GM18520 (cell line): ENCODE data around the gene PCBP3.
"Not testable (repeated sequence)": the region's sequence is repeated elsewhere in the genome, so short reads cannot be mapped to it uniquely, and the experiment has no call there.

Source experiments
- ATAC-seq: cut with Tn5 transposase; IDR thresholded peaks from one replicate; pipeline ENCODE4 v1.9.1; 2021; ENCODE audit not compliant: unreplicated experiment

Gene PCBP3

DNA sequence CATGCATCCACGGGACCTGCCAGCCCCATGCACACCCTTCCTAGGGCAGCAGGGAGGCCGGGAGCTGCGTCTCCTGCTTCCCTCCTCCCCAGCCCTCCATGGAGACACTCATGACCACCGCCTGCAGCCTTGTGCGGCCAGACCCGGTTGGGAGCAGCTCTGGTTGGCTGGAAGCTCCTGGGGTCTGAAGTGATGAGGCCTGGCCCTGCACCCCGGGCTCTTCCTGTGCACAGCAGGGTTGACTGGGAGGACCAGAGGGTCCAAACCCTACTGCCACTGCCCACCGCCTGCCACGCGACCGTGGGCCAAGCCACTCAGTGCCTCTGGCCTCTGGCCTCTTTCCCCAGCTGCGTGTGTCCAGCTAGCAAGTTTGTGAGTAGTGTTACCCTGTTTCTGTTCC, 226.9 kb downstream of the PCBP3 start:
- no peak for ATAC-seq

- ATAC-seq, result no peak
These were observed 227.5 kb downstream of the PCBP3 start for GRCh38 chr21:45870851-45871615.

DNA sequence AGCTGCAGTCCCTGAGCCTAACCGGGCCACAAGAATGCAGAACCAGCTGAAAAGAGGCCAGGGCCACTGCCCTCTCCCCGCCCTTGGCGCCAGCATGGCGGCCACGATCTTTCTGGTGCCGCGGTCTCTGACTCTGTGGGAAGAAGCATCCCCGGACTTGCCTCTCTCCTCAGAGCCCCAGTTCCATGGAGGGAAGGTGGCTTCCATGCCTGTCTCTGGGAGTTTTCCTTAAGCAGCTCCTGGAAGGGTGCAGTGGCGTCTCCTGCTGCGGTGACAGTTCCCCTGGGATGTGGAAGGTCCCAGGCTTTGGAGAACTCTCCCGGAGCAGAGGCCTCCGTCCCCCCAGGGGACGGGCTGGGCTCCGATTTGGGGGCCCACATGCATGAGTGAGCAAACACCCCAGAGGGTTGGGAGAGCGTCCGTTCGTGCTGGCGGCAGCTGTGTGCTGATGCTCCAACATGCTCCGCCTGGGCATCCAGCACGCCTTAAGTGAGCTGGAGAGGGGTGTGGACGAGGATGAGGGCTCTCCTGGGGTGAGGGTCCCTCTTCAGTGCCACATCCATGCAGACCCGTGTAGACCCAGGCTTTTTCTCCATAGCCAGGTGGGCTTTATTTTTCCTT, 228.2 kb downstream of the PCBP3 start:
- ATAC-seq, result no peak

- ATAC-seq, result no peak
These were observed 228.9 kb downstream of the PCBP3 start for GRCh38 chr21:45872471-45872870.

GRCh38 chr21:45872902-45873301, 229.4 kb downstream of the PCBP3 start:
- no peak for ATAC-seq

DNA sequence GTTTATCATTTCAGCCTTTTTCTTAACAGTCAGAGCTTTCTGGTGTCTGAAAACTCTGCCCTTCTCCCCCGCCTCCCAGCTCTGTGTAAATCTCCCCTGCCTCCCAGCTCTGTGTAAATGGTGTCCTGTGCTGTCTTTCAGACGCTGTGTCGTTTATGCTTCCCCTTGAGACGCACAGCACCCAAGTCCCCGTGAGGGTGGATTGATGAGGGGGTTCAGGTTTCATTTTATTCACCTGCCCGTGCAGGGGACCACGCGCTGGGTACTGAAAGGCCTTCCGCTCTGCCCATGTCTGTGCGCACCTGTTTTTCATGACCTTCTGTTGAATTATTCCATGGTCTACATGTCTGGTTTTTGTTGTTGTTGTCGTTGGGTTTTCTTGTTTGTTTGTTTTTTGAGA, 229.9 kb downstream of the PCBP3 start:
- no peak for ATAC-seq

DNA sequence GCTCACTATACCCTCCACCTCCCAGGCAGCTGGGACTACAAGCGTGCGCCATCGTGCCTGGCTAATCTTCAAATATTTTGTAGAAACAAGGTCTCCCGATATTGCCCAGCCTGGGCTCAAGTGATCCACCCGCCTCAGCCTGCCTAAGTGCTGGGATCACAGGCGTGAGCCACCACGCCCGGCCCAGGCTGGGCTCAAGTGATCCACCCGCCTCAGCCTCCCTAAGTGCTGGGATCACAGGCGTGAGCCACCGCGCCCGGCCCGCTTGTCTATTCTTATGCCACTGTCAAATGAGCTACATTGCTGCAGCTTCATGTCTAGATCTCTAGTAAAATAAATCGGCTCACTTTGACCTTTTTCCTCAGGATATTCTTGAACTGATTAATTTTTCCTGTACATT, 230.3 kb downstream of the PCBP3 start:
- ATAC-seq, result no peak

- no peak for ATAC-seq
These were observed 231.3 kb downstream of the PCBP3 start for GRCh38 chr21:45874716-45875415.

- ATAC-seq, result no peak
These were observed 231.9 kb downstream of the PCBP3 start for GRCh38 chr21:45875416-45875760.

GRCh38 chr21:45875881-45876280, 232.4 kb downstream of the PCBP3 start:
- no peak for ATAC-seq

- no peak for ATAC-seq
These were observed 233.1 kb downstream of the PCBP3 start for GRCh38 chr21:45876381-45877170.

DNA sequence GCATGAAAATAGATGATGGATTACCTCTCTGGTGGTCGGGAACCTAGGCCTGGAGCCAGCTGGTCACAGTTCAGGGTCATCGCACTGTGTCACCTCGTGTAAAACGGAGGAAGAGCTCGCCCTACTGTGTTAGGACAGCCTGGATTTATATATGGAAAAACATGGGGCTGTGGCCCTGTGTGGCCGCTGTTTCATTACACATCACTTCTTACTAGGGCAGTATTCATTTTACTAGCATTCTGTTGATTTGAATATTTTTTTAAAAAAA, 233.6 kb downstream of the PCBP3 start:
- ATAC-seq, result no peak

- no peak for ATAC-seq
These were observed 234.4 kb downstream of the PCBP3 start for GRCh38 chr21:45877821-45878469.

DNA sequence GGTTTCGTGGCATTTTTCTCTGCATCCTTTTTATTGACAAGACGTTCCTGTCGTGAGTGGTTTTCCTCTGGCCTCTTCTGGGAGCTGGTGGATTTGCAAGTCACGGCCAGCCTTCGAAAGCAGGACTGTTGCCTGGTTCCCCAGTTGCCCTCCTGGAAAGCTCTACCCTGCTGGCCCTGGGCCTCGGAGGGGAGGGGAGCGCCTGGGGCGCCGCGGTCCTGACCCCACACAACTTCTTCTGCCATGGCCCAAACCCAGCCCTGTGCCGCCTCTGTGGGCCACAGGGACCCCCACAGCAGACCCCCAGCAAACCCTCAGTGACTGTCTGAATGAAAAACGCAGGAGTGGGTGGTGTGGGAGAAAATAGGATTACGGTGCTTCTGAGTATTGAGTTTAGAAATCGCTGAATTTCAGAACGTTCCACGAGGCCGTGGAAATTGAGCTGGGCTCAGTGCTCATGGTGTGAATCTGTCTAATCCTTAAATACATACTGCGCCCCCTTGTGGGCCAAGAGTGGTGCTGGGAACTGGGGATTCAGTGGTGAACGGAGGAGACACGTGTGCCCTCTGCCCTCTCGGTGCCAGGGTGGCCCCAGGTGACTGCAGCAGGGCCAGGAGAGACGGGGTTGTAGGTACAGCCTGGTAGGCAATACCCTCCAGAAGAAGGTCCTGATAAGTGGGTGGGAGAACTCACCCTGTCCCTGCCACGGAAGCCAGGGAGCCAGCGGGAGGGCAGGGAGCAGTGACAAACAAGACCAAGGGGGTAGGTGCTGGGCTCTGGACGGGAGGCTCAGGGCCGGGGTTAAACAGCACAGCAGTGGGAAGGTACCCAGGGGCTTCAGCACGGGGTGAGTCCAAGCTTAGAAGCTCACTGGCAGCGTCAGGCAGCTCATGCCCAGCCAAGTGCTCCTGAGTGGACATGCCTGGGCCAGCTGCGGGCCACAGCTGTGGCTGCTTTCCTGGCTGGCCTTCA, 236.9 kb downstream of the PCBP3 start:
- no peak for ATAC-seq

DNA sequence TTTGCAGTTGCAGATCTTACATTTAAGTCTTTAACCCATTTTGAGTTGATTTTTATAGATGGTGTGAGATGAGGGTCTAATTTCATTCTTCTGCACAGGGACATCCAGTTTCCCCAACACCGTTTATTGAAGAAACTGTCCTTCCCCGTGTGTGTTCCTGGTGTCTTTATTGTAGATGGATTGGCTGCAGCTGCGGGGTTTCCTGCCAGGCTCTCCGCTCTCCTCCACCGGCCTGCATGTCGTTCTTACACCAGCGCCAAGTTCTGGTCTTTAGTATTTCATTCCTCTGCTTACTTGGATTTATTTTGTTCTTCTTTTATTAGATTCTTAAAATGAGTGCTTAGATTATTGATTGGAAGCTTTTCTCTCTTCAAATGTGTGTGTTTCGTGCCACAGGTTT, 239.1 kb downstream of the PCBP3 start:
- ATAC-seq, result no peak

- ATAC-seq, result no peak
These were observed 239.6 kb downstream of the PCBP3 start for GRCh38 chr21:45883090-45883489.

DNA sequence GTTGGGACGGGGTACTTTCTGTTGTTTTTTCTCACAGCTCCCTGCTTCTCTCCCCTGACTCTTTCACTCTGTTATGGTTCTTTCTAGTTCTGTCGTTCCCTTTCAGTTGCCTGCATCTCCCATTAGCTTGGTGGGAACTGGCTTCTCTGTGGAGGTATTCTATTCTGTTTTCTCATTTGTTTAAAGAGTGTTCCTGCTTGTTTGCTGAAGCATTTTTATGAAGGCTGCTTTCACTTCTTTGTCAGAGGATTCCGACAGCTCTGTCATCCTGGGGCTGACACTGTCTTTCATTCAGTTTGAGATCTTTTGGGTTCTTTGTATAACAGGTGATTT, 242.0 kb downstream of the PCBP3 start:
- no peak for ATAC-seq

GRCh38 chr21:45885930-45886601, 242.5 kb downstream of the PCBP3 start:
- ATAC-seq, result not testable (repeated sequence)

DNA sequence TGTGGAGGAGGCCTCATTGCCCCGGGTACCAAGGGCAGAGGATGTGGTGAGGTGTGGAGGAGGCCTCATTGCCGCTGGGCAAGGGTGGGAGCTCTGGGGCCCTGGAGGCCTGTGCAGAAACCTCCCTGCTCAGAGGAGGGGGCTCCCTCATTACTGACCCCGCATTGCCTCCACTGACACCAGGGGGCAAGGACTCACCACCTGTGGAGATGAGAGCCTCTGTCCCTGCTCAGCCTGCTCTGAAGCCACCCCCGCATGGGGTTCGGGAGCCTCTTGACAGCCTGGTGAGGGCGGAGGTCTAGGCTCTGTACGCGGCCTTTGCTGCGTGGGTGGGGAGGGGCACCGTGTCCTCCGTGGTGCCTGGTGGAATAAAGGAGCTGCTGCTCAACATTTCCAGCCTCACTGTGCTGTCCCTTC, 243.1 kb downstream of the PCBP3 start:
- no peak for ATAC-seq
